NCI-H748 (cell line): ENCODE data around the gene THSD4.

Experiments used
- DNase-seq: peaks from one replicate; lab custom pipeline; 2025; ENCODE audit not compliant: unreplicated experiment; lab: John Stamatoyannopoulos, UW

THSD4 gene

GRCh38 chr15:71756599-71757352 is 641.5 kb downstream of the THSD4 start:
- DNase-seq = no peak

- DNase-seq = no peak
These were observed 642.7 kb downstream of the THSD4 start for GRCh38 chr15:71757741-71758530.

GRCh38 chr15:71758711-71759110 is 643.4 kb downstream of the THSD4 start:
- DNase-seq = no peak

- no peak for DNase-seq
These were observed 645.6 kb downstream of the THSD4 start for GRCh38 chr15:71760852-71761251.

- no peak for DNase-seq
These were observed 646.4 kb downstream of the THSD4 start for GRCh38 chr15:71761649-71762048.

GRCh38 chr15:71768184-71768583 is 652.9 kb downstream of the THSD4 start:
- no peak for DNase-seq

- DNase-seq = no peak
These were observed 658.1 kb downstream of the THSD4 start for GRCh38 chr15:71773206-71773859.

GRCh38 chr15:71775856-71776255 is 660.6 kb downstream of the THSD4 start:
- DNase-seq = no peak

- no peak for DNase-seq
These were observed 661.0 kb downstream of the THSD4 start for GRCh38 chr15:71776304-71776703.

GRCh38 chr15:71777216-71777943 is 662.1 kb downstream of the THSD4 start:
- no peak for DNase-seq

- no peak for DNase-seq
These were observed 664.0 kb downstream of the THSD4 start for GRCh38 chr15:71779073-71779797.

GRCh38 chr15:71780115-71780976 is 665.1 kb downstream of the THSD4 start:
- peak; percentile 52 for DNase-seq

- DNase-seq = no peak
These were observed 666.1 kb downstream of the THSD4 start for GRCh38 chr15:71781179-71781964.

GRCh38 chr15:71781965-71782265 is 666.6 kb downstream of the THSD4 start:
- no peak for DNase-seq

GRCh38 chr15:71782422-71783165 is 667.3 kb downstream of the THSD4 start:
- DNase-seq = no peak

GRCh38 chr15:71784719-71785118 is 669.4 kb downstream of the THSD4 start:
- DNase-seq = no peak

- DNase-seq = no peak
These were observed 670.7 kb downstream of the THSD4 start for GRCh38 chr15:71785996-71786395.

- DNase-seq = no peak
These were observed 671.4 kb downstream of the THSD4 start for GRCh38 chr15:71786673-71787072.
